GM18951 (cell line): ENCODE measurements around the gene FOXP2.

ENCODE experiments used
- POLR2A ChIP-seq: IDR thresholded peaks from 4 replicates; pipeline ENCODE4 v1.6.1; 2011; ENCODE audit warnings: mild to moderate bottlenecking; ENCODE audit not compliant: insufficient read length, insufficient read depth; ENCODE audit errors: extremely low read depth
- in situ Hi-C: fragments of 300-500 bp; cut with MboI; formaldehyde crosslinking; loops from one replicate; pipeline ENCODE4 v1.12.0; 2022; ENCODE audit warnings: low sequenced_read_pairs, mixed read lengths, inconsistent platforms; ENCODE audit not compliant: unreplicated experiment

FOXP2 gene

DNA sequence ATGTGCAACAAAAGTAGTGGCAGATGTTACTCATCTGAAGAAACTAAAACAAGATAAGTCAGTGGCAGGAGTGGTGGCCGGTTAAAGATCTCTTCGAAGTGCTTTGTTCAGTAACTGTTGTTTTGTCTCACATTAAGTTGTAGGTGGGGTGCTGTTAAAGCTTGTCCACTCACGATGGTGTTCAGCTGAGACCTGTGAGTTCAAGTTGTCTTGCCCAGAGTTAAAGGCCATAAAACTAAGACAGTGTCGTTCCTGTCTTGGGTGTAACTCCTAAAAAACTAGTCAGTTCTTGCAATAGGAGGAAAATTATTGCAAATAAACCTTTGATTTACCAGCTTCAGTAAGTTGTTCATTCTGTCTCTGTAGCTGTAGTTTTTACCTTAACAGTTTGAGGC, 857 bp upstream of the FOXP2 start:
- no peak for TF ChIP-seq POLR2A
- in situ Hi-C loops: no loop called here

DNA sequence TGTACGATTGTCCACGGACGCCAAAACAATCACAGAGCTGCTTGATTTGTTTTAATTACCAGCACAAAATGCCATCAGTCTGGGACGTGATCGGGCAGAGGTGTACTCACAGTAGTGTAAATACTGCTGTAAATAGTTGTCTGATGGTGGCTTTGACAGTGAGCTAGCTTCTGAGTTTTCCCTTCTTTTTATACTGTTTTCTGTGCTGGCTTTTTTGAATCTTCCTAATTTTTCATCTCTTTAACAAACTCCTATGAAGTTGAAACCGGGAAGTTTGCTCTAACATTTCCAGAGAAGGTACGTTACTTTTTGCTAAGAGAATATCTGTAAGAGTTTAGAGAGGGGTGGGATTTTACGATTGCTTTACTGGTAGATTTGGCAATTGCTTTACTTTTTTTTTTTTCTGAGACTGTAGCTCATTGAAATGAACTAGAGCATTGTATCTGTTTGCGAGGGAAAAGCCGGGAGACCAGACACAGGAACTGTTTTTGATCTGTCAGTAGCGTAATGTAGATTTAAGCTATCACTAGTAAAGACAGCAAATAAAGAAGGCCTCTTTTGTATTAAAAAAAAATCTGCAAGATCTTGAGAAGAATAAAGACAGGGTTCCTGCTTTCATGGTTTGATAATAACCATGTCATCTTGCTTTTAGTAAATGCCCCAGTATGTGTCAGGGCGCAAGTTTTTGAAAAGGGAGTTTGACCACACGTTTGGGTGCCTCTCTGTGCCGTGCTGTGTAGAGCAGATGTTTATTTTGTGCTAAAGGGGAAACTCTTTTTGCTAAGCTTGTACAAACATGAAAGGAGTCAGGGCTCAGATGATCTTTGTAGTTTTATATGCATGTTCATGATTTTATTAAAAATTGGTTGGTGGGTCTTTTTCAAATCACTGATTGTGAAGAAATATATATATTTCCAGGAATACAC, 712 bp downstream of the FOXP2 start:
- TF ChIP-seq POLR2A: no peak
- in situ Hi-C loops: no loop called here

DNA sequence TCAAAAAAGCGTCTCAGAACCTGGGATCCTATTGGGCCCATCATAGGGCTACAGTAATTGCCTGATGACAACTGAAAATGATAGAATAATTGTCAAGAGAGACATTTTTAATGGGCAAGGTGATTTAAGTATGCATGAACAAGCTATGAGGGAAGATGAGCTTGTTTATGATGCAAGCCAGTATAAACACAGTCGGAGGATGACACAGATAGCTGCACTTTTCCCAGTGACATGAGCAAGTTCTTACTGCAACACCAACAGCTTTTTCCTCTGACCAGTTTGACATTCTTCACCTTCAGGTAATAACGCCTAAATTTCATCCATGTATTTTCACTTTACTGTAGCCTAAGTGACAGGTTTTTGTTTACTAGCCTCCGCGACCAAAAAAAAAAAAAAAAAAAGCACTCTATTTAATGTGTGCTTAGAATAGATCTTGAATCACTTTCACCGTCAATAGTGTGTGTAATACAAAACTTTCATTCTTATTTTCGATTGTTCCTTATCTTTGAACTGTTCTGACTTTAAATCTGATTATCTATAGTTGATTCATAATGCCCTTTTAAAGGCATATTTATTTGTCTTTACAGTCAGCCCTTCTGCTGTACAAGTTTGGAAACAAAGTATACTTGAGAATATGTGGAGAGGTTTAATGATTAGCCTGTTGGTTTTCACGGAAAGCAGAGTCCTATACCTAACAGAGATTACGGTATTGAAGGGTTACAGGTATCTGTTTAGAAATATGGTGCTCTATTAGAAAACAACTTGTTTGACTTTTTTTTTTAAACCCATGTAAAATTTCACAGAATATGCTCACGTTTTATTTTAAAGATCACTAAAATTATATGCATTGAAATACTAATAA, 1.7 kb downstream of the FOXP2 start:
- in situ Hi-C loops: no loop called here
- no peak for TF ChIP-seq POLR2A

DNA sequence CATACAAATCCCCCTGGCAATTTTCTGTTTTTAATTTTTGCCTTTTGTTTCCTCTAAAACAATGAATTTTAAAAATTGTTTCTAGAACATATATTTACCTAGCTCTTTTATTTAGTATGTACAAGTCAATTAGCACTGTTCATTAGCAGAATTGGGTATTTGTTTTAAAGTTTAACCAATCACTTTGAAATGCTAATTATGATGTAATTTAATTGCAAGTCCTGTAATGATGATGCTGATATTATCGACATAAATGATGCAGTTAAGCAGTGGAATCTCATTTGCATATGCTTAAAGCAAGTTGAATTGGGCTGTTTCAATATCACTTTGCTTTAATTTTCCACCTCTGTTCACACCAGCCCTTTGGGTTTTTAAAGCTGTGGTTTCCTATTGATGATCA, 2.7 kb downstream of the FOXP2 start:
- in situ Hi-C loops: no loop called here
- no peak for TF ChIP-seq POLR2A

DNA sequence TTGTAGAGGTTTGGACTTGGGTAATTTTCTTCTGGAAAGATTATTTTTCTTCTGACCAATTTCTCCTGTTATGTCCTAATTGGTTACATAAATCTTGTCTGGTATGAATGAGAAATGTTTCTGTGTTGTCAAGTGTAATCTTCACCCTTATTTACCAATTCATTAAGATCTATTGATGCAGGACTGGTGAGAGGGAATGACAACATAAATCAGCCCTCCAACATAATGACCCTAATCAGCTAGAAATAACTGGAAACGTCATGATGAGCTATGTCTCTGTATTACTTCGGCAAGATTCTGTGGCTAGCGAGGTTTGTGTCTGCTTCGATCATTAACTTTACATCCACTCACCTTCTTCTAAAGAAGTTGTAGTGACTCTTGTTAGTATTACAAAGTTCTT, 3.5 kb downstream of the FOXP2 start:
- in situ Hi-C loops: no loop called here
- no peak for TF ChIP-seq POLR2A

DNA sequence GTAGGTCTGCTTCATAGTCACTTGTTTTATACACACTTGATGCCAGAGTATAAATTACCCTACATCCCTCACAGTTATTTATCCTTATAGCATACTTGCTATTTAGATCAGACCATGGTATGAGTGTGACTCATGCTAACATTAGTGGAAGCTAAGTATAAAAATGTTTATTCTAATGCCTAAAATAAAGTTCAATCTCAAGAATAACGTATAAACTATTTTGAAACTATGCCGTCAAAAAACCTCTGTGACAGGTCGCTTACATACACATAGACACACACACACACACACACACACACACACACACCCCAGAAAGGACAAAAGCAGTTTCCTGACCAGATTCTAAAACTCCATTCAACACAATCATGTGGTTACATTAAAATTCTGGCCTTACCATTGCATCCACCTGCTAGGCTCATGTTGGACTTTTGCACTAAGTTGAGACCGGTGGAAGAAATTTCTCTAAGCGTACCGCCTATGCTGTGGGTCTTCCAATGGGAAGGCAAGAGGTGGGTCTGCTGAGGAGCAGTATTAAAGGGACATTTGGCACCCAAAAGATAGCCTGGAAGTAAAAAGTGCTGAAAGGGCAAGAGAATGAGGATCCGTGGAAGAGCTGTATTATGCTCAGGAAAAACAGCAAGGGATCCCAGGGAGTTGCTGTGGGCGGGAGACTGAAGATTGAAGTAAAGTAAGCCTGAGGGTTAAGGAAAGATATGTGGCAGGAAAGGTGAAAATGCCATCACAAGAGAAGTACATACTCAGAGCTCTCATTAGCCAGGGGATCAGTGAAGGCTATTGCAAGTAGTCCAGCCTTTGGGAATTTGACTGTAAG, 5.0 kb downstream of the FOXP2 start:
- in situ Hi-C loops: no loop called here
- TF ChIP-seq POLR2A: no peak

DNA sequence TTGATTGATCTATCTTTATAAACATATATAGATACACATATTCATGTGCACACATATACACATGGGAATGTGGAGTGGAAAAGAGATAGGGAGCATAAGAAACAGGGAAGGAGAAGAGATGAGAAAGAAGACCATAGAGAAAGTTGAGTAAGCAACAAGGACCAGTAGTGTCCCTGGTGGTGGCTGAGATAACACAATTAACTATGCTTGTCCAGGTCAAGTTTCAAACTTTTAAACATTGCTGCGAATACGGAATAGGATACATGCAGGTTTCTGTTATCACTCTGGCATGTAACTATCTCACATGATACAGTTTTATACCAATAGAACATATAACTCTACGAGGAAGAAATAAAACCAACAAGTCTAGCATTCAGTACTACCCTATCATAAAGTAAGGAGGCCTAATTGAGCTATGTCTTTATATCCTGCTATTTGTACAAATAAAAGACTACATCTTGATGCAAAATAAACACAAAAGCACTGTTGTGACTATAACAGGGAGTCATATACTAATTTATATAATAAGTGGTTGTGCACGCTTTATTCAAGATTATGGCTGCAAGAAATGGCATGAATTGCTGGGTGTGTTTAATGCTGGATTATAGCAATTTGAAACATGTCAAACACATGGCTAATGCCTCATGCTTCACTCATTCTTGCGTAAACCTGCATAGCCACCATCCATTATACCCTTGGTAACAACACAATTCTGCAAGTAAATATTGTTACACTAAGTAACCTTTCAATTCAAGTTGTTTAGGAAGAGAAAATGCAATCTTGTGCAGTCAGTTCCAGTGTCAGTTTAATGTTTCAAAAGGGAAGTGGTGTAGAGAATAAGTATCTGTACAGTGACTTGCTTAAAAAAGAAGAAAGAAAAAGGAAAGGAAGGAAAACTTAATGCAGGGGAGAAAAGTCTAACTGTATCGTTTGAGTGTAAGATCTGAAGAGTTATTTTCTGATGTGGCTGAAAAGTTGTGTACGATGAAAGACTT, 8.2 kb downstream of the FOXP2 start:
- in situ Hi-C loops: no loop called here

DNA sequence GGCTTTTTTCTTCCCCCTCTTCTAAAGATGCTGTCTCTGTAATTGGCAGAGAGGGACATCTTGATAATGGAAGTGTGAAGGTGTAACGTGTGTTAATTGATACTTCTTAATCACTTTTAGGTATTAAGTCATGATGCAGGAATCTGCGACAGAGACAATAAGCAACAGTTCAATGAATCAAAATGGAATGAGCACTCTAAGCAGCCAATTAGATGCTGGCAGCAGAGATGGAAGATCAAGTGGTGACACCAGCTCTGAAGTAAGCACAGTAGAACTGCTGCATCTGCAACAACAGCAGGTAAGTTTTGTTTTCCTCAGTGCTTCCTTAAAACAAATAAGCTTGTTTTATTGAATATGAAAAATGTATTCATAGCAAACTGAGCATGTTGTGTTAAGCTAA, 11.8 kb downstream of the FOXP2 start:
- no peak for TF ChIP-seq POLR2A
- in situ Hi-C loops: no loop called here

More for the DNA sequence above, 8.2 kb downstream of the FOXP2 start:
- no peak for TF ChIP-seq POLR2A

DNA sequence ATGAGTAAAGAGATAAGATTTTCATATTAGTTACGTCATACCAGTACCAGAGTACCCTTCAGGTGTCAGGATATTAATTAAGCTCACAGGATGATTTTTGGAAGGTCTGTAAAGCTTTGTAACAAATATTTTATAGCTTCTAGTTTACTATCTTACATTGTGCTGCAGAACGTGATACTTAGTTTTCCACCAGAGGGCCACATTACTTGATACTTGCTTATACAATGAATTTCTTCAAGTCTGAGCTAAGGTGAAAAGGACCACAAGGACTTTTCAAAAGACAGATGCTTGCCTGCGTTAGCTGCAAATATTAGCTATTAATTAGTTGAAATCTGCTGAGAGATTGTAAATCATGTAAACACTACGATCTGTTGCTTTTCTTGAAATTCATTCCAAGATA, 12.2 kb downstream of the FOXP2 start:
- TF ChIP-seq POLR2A: no peak
- in situ Hi-C loops: no loop called here

DNA sequence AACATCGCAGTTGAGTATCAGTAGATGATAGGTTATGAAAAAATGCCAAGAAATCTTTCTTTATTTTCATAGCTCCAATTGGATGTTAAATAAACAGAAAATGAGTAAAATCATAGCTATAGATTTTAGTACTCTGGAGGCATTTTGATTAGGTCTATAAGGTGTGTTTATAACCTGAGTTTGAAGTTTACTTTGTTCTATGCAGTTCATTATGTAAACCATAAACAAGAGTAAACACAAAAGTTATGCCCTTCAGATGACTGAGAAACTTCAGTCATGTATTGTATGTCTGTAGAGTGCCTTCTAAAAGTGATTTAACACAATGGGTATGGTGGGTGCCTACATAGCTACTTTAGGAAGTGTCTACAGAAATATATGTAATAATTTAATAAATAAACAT, 13.6 kb downstream of the FOXP2 start:
- TF ChIP-seq POLR2A: no peak
- in situ Hi-C loops: no loop called here

DNA sequence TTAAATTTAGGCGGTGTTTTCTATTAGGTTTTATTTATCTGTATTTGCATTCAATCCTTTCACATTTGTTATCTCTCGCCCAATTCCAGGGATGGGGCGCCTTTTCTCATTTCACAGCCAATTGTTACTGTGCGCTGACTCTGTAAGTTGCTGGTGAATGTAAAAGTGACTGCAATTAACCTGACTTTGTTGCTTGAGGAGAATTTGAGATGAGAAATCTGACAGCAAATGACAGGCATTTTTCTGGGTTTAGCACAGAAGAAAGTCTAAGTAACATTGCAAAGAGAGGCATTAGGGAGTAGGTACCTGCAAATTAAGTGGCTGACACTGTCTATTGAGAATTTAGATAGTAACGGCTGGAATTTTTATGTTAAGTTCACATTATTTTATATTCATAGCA, 16.6 kb downstream of the FOXP2 start:
- TF ChIP-seq POLR2A: no peak
- in situ Hi-C loops: no loop called here

DNA sequence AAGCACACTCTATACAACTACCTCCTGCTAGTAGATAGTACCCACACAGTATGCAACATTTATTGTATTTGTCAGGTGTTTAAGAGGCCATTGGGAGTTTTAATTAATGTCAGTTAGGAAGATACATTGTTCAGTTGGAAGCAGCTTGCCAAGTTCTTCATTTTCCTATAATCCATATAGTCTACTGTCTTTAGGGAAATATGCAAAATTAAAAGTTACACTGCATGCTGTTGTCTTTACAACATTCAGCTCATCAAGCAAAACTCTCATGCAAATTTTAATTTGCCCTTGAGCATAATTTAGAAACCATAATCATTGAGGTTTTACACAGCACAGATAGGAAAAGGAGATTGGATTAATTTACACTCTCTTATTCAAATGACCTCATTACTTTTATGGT, 17.4 kb downstream of the FOXP2 start:
- no peak for TF ChIP-seq POLR2A
- in situ Hi-C loops: no loop called here
